GM19193 (cell line): Measurements from ENCODE around the gene GNL1.
A peak's percentile ranks its signal among the peaks of the same experiment; 100 is the strongest.

ENCODE experiments used
- POLR2A ChIP-seq: IDR thresholded peaks from 4 replicates; pipeline ENCODE4 v1.6.1; 2011; ENCODE audit not compliant: insufficient read depth, insufficient read length; ENCODE audit errors: extremely low read depth

Gene GNL1, protein sequence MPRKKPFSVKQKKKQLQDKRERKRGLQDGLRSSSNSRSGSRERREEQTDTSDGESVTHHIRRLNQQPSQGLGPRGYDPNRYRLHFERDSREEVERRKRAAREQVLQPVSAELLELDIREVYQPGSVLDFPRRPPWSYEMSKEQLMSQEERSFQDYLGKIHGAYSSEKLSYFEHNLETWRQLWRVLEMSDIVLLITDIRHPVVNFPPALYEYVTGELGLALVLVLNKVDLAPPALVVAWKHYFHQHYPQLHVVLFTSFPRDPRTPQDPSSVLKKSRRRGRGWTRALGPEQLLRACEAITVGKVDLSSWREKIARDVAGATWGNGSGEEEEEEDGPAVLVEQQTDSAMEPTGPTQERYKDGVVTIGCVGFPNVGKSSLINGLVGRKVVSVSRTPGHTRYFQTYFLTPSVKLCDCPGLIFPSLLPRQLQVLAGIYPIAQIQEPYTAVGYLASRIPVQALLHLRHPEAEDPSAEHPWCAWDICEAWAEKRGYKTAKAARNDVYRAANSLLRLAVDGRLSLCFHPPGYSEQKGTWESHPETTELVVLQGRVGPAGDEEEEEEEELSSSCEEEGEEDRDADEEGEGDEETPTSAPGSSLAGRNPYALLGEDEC

DNA sequence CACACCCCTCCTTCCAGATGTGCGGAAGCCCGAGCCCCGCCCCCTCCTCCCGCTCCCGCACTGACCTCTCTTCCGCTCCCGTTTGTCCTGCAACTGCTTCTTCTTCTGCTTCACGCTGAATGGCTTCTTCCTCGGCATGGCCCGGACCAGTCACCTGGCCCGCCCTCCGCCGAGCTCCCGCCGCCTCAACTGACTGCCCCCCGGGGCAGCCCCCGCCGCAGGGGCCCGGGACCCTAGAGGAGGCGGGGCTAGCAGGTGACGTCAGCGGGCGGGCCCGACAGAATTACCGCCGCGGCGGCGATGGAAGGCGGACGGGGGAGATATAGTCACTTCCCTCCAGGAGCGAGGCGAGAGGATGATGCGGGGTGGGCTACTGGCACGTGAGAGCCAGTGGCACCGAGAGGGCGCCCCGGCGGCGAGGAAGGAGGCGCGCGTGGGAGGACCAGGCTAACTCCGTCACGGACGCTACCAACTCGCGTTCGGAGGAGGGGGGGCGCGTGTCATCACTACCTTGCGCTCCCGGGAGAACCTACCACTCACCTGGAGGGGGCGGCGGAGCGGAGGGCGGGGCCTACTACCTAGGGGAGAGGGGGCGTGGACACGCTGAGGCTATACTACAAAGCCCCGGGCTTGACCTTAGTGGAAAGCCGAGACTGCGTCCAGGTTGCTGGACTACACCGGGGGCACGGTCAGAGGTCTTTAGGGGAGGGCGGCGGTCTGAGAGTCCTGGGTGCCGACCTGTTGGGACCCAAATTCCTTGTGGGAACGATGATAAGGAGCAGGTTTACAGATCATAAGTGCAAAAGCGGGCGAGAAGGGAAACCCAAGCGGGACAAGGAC lies at the start of gene GNL1:
Gene GNL1 (minus strand): TSS at position 424 of the 840 bp plus-strand sequence. CDS start 286 bp downstream, at position 138.
- peak; percentile 62 for TF ChIP-seq POLR2A

DNA sequence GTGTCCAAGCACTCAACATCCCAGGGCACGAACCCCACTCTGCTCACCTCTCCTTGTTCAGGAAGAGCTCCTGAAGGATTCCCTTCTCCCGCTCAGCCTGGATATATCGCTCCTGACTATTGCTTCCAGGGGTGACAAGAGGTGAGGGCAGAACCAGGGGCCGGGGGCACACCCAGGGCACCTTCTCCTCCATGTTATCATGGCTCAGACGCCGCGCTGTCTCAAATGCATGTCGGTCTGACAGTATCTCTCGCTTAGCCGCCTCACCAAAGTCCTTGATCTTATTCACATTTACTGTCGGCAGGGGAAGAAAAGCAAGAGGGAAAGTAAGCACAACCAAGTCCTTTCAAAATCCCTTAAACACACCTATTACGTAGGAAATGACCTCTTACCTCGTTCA lies 47.7 kb upstream of the GNL1 start:
- no peak for TF ChIP-seq POLR2A

DNA sequence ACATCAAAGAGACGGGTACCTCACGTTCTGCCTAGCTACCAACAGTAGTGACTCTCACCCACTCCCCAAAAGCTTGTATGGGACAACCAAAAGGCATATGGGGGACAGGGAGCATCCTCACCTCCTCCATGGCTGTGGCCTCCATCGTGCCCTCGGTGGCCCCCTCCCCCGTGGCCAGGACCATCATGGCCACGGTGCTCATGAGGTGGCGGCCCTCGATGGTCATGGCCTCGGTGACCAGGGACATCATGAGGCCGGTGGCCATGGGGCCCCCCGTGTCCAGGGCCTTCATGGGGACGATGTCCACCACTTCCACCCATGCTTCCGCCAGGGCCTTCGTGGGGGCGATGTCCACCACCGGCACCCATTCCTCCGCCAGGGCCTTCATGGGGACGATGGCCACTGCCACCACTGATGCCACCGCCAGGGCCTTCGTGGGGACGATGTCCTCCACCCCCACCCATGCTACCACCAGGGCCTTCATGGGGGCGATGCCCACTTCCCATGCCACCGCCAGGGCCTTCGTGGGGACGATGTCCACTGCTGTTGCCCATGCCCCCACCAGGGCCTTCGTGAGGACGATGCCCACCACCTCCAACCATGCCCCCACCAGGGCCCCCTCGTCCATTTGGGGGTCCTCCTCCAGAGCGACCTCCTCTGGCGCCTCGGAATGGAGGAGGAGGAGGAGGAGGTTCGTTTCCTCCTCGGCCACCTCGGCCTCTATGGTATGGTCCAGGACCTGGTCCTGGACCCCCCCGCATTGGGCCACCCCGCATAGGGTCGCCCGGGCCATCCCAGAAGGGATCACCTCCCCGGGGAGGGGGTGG lies 45.7 kb upstream of the GNL1 start:
- TF ChIP-seq POLR2A, result peak; percentile 24

DNA sequence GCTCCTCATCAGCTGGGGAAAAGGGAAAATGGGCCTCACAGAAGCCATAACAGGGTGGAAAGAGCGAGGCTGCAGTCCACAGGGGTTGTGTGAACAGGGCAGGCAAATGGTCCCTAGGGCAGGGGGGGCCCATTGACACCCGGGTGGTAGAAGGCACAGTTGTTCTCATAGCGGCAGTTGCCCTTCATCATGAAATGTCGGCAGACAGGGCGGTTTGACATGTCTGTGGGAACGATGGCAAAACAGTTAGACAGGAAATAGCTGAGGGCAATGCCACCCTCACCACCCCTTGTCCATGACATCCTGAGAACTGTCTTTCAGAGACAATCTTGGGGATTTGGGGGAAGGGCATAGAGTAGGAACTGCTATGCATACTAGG lies 45.1 kb upstream of the GNL1 start:
- TF ChIP-seq POLR2A, result no peak

DNA sequence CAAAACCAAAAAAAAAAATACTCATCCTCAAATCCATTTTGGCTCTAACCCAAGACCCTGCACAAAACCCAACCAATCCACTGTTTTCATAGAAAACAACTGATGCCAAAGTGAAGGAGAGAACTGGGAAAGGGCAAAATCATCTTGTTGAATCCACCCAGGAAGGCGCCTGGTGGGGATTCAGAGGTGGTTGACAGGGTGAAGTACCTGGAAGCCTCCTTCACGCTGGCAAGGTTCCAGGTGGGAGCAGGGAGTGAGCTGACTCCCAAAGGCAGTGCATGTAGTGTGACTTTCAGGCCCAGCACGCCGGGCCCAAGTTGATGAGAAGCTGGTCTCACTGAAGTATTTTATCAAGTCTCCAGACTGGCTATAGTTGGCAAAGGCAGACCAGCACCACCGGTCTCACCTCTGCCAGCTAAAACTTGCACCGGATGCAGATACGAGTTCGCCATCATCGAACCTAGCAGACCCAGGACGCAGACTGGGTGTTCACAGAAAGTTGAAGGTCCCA lies 44.2 kb upstream of the GNL1 start:
- peak; percentile 33 for TF ChIP-seq POLR2A

DNA sequence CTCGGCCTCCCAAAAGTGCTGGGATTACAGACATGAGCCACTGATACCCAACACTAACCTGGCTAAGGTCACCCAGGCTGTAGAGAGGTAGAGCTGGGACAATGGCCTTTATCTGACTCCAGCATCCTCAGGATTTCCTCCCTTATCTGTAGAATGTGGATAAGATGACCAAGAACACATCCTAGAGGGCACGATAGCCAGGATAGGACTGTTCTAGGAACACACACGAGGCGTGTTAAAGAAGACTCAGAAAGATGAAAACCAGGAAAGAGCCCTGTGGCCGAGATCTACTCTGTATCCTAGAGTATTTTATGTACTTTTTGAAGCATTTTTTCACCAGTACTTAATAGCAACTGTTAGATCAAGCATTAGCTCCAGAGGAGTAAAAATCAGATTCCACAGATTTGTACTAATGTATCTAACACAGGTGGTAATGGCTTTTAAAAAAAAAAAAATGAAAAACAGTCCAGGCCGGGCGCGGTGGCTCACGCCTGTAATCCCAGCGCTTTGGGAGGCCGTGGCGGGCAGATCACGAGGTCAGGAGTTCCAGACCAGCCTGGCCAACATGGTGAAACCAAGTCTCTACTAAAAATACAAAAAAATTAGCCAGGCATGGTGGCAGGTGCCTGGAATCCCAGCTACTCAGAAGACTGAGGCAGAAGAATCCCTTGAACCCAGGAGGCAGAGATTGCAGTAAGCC lies 43.5 kb upstream of the GNL1 start:
- no peak for TF ChIP-seq POLR2A

DNA sequence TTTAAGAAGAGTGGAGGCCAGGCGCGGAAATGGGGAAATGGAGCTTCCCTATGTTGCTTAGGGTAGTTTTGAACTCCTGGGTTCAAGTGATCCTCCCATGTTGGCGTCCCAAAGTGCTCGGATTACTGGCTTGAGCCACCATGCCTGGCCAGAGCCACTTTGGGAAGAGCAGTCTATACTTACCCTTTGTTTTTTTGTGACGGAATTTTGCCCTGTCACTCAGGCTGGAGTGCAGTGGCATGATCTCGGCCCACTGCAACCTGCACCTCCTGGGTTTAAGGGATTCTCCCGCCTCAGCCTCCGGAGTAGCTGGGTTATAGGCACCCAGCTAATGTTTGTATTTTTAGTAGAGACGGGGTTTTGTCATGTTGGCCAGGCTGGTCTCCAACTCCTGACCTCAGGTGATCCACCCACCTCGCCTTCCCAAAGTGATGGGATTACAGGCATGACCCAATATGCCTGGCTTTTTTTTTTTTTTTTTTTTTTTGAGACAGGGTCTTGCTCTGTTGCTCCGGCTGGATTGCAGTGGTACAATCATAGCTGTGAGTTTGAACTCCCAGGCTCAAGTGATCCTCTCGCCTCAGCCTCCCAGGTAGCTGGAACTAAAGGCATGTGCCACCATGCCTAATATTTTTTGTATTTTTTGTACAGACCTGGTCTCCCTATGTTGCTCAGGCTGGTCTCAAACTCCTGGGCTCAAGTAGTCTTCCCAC lies 42.8 kb upstream of the GNL1 start:
- no peak for TF ChIP-seq POLR2A

DNA sequence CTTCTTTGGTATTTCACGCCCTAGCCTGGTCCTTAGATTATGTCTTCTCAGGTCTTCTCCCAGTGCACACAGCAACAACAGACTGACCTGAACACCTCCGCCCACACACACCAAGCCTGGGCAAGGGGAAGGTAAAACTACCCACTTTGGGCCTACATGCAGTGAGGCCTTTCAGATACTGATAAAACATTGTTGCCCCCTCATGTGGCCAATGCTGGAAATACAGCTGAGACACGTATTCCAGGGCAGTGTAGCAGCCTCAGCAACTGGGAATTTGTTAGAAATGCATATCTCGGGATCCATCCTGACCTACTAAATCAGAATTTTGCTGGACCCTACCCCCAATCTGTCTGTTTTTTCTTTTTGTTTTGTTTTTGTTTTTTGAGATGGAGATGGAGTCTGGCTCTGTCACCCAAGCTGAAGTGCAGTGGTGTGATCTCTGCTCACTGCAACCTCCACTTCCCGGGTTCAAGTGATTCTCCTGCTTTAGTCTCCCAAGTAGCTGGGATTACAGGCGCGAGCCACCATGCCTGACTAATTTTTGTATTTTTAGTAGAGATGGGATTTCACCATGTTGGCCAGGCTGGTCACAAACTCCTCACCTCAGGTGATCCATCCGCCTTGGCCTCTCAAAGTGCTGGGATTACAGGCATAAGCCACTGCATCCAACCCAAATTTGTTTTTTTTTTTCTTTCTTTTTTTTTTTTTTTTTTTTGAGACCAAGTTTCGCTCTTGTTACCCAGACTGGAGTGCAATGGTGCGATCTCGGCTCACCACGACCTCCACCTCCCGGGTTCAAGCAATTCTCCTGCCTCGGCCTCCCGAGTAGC lies 41.2 kb upstream of the GNL1 start:
- TF ChIP-seq POLR2A, result peak; percentile 25

DNA sequence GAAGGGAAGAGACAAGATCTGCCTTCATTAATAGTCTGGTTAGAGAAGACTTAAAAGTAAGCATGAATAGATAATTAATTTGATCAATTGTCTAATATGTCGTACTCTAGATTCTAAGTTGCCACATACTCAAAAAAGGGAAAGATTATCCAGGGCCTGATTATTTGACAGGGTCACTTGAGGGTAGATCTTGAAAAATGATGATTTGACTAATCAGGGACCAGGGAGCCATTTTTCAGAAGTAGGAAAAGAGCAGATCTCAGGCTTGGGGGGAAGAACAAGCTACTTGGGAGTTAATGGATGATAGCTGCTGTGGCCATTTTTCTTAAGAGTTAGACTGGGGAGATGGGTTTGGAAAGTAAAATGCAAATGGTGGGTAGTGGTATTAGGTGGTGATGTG lies 36.0 kb upstream of the GNL1 start:
- TF ChIP-seq POLR2A, result no peak

DNA sequence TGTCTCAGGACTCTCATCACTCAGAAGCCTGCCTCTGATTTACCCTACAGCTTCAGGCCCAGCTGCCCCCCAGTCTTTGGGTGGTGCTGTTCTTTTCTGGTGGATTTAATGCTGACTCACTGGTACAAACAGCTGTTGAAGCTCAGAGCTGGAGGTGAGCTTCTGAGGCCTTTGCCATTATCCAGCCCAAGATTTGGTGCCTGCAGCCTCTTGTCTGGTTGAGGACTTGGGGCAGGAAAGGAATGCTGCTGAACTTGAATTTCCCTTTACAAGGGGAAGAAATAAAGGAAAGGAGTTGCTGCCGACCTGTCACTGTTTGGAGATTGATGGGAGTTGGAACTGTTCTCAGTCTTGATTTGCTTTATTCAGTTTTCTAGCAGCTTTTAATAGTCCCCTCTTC lies 34.7 kb upstream of the GNL1 start:
- no peak for TF ChIP-seq POLR2A

DNA sequence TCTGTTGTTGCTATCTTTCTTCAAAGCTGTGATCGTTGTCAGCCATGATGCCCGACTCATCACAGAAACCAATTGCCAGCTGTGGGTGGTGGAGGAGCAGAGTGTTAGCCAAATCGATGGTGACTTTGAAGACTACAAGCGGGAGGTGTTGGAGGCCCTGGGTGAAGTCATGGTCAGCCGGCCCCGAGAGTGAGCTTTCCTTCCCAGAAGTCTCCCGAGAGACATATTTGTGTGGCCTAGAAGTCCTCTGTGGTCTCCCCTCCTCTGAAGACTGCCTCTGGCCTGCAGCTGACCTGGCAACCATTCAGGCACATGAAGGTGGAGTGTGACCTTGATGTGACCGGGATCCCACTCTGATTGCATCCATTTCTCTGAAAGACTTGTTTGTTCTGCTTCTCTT lies 34.2 kb upstream of the GNL1 start:
- no peak for TF ChIP-seq POLR2A

DNA sequence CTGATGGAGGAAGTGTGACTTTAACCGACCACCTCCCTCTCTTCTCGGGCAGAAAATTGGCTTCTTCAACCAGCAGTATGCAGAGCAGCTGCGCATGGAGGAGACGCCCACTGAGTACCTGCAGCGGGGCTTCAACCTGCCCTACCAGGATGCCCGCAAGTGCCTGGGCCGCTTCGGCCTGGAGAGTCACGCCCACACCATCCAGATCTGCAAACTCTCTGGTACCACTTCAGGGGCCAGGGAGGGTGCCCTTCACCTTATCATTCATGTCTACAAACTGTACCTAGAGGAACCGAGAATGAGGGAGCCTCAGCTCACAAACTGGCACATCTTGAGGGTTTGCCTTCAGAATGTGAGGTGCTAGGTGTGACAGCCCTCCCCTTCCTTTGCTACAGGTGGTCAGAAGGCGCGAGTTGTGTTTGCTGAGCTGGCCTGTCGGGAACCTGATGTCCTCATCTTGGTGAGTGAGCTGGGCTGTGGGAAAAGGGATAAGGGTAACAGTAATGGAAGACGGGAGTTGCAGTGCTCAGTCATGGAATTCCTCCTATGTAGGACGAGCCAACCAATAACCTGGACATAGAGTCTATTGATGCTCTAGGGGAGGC lies 33.6 kb upstream of the GNL1 start:
- no peak for TF ChIP-seq POLR2A
